Activated CD8-positive, alpha-beta memory T cell treated with anti-CD3 and anti-CD28 coated beads, Interleukin-2, amount 50 U/mL, for 48 hours (primary cell): ENCODE measurements around the gene OR51D1.

Experiments used
- DNase-seq: peaks from one replicate; pipeline ENCODE4 v3.0.0-alpha.2; 2020

Gene OR51D1

GRCh38 chr11:4645974-4646373 lies 8.7 kb downstream of the OR51D1 start:
- no peak for DNase-seq

DNA sequence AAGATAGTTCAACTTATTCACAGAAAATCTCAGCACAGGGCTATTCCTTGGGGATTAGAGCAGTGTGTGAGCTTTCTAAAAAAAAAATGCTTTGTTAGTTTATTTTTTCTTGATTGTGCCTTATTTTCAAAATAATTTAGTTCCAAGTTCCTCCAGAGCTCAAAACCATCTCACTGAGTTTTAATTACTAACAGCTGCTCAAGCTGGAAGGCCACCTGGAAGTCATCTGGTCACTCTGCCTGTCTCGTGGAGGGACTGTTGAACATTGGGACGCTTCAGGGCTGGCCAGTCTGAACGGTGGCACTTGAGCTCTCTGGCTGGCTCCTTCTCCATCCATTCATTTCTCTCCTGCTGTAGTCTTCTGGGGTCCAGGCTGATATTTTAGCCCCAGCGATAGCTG lies 10.5 kb downstream of the OR51D1 start:
- DNase-seq, result no peak

- no peak for DNase-seq
Observed at GRCh38 chr11:4654635-4655369, 17.5 kb downstream of the OR51D1 start.

DNA sequence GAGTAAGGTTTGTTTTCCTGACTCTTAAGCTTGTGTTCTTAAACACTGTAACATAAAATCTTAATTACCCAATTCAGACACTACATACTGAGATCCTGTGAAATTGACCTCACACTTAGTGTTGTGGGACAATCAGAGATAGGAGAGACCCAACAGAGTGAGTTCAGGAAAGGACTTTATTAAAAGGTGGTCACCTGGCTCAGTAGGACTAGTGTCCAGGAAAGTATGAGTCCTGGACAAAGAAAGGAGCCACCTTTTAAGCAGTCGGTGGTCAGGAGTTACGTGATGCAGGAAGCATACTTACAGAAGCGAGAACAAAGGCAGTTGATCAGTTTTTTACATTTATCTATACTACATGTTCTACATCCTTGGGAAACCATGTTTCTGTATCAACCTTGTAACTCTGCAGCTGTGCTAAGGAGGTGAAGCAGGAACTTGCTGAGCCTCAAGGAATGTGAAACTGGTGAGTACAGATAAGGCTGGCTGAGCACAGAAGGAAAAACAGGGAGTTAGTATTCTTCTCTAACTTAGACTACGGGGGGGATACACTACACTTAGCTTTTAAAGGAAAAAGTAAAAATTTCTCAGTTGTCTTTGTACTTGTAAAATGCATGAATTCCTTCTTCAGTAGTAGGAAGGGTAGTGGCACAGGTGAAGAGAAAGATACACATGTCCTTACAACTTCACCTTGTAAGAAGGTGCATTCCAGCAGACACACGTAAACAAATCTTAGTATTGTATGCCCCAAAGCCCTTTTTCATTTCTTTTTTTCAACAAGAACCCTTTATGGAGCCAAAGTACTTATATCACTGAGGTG lies 21.6 kb downstream of the OR51D1 start:
- DNase-seq, result no peak

GRCh38 chr11:4662876-4663275 lies 25.6 kb downstream of the OR51D1 start:
- no peak for DNase-seq

- DNase-seq, result no peak
Observed at GRCh38 chr11:4664183-4664582, 26.9 kb downstream of the OR51D1 start.

GRCh38 chr11:4664786-4665185 lies 27.5 kb downstream of the OR51D1 start:
- DNase-seq, result no peak

DNA sequence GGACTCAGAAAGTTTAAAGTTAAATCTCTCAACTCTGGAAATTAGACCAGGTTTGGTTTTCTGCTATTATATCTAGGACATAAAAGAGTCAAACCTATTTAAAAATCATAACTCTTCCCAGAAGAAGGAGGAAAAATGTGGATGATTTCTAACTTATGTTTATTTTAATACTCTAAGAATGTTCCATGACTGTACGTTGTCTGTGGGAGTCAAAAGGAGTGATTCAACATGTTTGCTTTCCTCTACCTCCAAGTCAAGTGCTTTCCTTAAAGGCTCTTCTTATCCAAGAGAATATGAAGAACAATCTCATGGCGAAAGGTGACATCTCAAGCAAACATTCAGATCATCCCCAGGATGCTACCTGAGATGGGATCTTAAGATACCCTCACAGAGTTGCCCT lies 28.1 kb downstream of the OR51D1 start:
- no peak for DNase-seq

GRCh38 chr11:4671741-4672140 lies 34.5 kb downstream of the OR51D1 start:
- DNase-seq, result no peak

DNA sequence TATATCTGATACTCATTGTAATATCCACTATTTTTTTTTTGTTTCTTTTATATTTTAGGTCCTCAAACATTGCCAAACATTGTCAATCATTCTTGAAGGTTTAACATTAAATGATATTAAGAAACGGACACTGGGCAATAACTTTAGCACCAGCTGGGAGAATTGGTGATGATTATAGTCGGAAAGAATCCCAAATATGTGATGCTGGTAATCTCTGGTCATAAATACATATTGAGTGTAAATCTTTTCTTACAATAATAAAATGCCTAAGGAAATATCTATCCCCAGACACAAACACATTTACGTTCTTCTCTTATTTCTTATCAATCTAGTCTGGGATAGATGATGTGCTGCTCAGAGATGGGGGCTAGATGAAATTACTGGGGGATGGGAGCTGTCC lies 35.2 kb downstream of the OR51D1 start:
- no peak for DNase-seq

GRCh38 chr11:4673781-4674180 lies 36.5 kb downstream of the OR51D1 start:
- no peak for DNase-seq

DNA sequence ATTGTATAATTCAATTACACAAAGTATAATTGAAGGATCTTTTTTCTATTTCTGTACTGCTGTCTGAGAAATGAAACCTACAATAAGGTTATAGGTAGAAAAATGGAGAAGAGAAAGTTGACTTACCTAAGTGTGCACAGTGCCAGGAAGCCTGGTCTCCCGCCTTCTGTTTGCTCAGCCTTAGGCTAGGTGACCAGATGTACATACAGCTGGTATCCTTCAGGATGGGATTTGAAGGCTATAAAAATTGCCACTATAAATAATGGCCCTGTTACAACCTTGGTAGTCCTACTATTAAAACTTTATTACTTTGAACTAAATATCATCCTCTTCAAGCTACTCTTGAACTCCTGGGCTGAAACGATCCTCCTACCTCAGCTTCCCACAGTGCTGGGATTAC lies 40.7 kb downstream of the OR51D1 start:
- DNase-seq, result no peak

GRCh38 chr11:4680341-4680740 lies 43.1 kb downstream of the OR51D1 start:
- DNase-seq, result no peak

GRCh38 chr11:4682623-4683419 lies 45.5 kb downstream of the OR51D1 start:
- DNase-seq, result no peak

GRCh38 chr11:4684631-4685285 lies 47.5 kb downstream of the OR51D1 start:
- no peak for DNase-seq
